GM21723 (cell line): Measurements from ENCODE around the gene SLC6A11.

Experiments
- ATAC-seq: cut with Tn5 transposase; IDR thresholded peaks from one replicate; pipeline ENCODE4 v1.9.1; 2021; ENCODE audit warnings: mild to moderate bottlenecking, moderate library complexity; ENCODE audit not compliant: unreplicated experiment

Gene SLC6A11

GRCh38 chr3:10928407-10928960, 112.5 kb downstream of the SLC6A11 start:
- ATAC-seq, result no peak

DNA sequence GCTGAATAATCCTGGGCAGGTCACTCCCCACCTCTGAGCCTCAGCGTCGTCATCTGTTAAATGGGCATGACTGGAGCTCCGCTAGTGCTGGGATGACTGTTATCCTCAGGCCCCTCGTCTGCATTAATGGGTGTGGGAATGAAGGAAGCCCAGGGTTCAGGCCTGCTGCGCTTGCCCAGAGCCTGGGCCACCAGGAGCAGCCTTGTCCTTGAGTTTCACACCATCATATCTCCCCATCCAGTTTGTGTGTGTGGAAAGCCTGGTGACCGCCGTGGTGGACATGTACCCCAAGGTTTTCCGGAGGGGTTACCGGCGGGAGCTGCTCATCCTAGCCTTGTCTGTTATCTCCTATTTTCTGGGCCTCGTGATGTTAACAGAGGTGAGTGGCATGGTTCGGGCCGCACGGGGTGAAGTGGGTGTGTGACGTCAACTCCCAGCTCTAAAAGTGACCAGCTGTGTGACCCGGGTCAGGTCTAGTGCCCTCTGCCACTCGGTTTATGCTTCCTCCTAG, 113.0 kb downstream of the SLC6A11 start:
- ATAC-seq, result no peak

DNA sequence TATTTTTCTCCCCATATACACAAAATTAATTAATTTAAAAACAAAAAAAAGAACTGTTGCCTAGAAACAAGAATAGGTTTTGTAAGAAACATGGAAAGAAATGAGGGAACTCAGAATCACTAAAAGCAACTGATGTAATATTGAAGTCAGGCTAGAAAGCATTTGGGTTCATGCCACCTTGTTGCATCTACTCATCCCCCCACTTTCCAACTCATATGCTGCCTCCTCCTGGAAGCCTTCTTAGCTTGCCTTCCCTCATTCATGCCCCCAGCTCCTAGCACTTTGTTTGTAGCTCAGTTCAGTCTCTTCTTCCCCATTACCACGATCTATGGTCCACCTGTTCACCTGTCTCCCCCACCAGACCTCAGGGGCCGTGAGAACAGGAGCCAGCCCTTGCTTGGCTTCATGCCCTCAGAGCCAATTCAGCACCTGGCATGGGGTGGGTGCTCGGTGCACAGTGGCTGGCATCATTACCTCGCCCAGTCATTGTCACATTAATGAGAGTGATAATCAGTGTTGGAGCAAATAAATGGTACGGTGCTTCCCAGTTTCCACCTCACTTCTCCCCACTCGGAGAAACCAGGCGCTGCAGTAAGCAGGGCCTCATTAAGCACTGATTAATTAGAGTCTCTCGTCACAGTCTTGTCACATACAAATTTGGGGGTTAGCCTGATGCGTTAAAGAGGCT, 114.1 kb downstream of the SLC6A11 start:
- no peak for ATAC-seq

- ATAC-seq, result no peak
These were observed 114.6 kb downstream of the SLC6A11 start for GRCh38 chr3:10930666-10931040.

GRCh38 chr3:10932596-10932995, 116.6 kb downstream of the SLC6A11 start:
- ATAC-seq, result no peak

DNA sequence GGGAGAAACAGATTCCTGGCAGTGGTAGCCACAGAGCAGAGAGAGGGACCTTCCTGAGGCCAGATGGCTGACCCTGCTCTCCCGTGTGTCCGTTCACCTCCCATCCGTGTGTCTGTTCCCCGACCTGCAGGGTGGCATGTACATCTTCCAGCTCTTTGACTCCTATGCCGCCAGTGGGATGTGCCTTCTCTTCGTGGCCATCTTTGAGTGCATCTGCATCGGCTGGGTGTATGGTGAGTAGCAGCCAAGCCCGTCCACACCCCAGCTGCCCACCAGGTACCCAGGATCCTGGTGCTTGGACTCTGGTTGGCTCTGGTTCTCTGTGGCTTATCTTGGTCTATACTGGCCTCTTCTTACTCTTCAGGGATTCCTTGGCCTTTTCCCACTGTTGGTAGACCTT, 117.0 kb downstream of the SLC6A11 start:
- ATAC-seq, result no peak

DNA sequence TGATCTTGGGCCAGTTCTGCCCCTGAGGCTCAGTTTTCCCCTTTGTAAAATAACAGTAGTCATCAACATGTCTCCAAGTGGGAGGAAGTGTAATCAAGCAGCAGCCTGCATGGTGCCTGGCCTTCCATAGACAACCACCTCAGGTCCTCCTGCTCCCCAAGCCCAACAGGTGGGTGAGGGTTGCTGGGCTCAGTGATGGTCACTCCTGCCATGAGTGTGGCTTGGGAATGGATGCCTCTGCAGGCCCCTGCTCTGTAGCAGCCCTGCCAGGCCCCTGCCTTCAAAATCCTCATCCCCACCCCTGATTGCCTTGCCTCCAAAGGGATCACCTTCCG, 117.4 kb downstream of the SLC6A11 start:
- no peak for ATAC-seq

- no peak for ATAC-seq
These were observed 117.9 kb downstream of the SLC6A11 start for GRCh38 chr3:10933805-10934481.

GRCh38 chr3:10935028-10935427, 119.0 kb downstream of the SLC6A11 start:
- ATAC-seq, result no peak

GRCh38 chr3:10935846-10936631, 120.0 kb downstream of the SLC6A11 start:
- ATAC-seq, result no peak

DNA sequence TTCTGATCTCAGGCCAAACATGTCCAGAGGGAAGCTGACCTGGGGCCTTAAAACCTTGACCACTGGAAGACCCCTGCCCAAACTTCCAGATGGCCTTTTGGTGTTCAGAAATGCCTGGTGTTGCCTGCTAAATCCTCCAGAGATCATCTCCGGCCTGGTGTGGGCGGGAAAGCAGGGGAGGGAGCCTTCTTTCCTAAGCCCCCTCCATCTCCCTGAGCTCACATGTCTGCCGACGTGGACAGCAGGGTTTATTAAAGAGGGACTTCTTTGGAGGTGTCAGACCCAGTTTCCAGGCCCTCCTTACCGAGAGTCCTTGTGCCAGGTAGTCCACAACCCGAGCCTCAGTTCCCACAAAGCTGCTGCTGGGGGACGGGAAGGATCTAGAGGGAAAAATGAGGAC, 120.7 kb downstream of the SLC6A11 start:
- ATAC-seq, result no peak

DNA sequence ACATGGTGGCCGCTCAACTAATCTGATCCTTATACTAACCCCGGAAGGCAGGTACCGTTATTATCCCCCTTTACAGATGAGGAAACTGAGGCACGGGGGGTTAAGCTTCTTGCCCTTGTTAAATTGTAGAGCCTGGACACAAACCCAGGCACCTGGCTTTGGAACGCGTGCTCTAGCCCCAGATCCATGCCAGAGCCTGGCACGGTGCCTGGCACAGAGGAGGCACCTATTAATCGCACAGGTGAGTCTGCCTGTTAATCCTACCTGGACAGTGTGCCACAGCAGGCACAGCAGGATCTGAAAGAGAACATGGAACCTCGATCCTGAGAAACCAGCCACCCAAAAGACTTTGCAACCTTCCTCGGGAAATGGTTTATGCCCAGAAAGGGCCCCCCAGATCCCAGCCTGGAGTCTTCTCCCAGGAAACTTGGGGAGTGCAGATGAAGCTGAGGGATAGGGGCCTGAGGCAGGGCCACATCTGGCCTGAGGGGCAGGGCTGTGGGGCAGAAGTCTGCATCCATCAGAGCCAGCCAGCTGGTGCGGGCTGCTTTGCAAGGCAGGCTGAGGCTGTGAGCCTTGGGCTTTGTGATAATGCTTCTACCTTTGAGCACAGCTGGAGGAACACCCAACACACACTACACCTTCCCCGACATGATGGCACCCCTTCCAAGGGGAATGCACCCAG, 121.3 kb downstream of the SLC6A11 start:
- no peak for ATAC-seq

- ATAC-seq, result no peak
These were observed 123.5 kb downstream of the SLC6A11 start for GRCh38 chr3:10939556-10939955.

GRCh38 chr3:10940106-10940505, 124.1 kb downstream of the SLC6A11 start:
- no peak for ATAC-seq

- no peak for ATAC-seq
These were observed 125.9 kb downstream of the SLC6A11 start for GRCh38 chr3:10941972-10942371.

- no peak for ATAC-seq
These were observed 126.7 kb downstream of the SLC6A11 start for GRCh38 chr3:10942690-10943205.

DNA sequence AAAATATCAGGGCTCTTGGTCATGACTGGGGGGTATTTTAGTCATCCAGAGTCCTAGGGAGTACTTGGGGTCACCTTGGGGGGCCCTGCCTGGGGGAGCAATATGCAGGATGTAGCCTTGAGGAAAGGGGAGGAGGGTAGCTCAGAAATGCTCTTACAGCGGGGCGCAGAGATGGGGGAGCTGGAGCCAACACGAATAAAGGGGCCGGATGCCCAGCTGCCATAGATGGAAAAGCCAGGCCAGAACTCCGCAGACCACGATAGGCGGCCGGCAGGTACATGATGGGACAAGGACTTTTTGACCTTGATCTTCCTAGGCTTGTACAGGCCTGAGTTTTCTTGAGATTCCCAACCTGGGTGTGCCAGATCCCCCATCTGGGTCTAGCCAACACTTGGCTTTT, 128.8 kb downstream of the SLC6A11 start:
- ATAC-seq, result no peak

- ATAC-seq, result peak; percentile 56
These were observed 129.8 kb downstream of the SLC6A11 start for GRCh38 chr3:10945683-10946287.

GRCh38 chr3:10946526-10946925, 130.5 kb downstream of the SLC6A11 start:
- no peak for ATAC-seq

DNA sequence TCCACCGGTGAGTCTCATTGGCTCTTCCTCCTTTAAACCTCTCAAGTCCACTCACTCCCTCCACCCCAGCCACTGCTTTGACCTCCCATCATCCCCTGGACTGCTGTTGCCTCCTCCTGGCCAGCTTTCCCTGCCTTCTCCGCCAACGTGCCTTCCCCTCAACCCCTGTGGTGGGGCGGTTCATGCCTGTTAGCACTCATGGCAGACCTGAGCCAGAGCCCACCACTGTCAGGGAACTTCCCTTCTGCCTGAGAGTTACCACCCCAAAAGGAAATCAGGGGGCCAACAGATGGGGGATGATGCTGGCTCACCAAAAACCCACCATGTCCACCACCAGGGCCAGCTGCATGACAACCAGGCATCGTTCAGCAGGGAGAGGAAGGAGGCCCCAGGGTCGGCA, 132.3 kb downstream of the SLC6A11 start:
- no peak for ATAC-seq
